Fibroblast of mammary gland (primary cell): ENCODE measurements around the gene TGFBR1.
"Not testable (repeated sequence)": the region's sequence is repeated elsewhere in the genome, so short reads cannot be mapped to it uniquely, and the experiment has no call there.

Experiments used
- DNase-seq: peaks from one replicate; pipeline ENCODE4 v3.0.0-alpha.2; 2010; ENCODE audit warnings: low read depth
- H3K4me3 ChIP-seq: 2 replicates; pipeline ENCODE4 v1.5.1; 2011; ENCODE audit warnings: low read depth, mild to moderate bottlenecking, low read length, moderate library complexity; ENCODE audit not compliant: control insufficient read depth
- CTCF ChIP-seq: conservative IDR thresholded peaks from 2 replicates; pipeline ENCODE4 v1.5.1; 2011; ENCODE audit warnings: low read depth, low read length, inconsistent platforms; ENCODE audit not compliant: control insufficient read depth, insufficient read depth

The TGFBR1 gene

GRCh38 chr9:99187311-99187710, 82.4 kb downstream of the TGFBR1 start:
- DNase-seq: no peak
- no peak overlapping the region for H3K4me3 ChIP-seq

DNA sequence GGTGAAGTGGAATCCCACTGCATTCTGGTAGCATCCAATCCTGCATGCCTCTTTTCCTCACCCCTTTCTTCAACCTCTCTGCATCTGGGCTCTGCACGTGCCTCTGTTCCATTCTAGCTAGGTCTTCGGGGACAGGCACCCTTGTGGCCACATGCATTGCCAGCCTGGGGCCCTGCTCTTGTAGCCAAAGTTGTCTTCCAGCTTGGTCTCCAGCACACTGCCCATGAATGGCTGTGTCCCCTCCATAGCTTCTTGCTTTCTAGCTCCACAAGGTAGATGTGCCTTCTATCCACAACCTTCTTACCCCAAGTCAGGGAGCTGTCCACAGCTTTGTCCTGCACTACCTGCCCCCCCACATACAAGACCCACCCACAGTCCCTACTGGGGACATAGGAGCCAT, 84.3 kb downstream of the TGFBR1 start:
- H3K4me3 ChIP-seq: no peak overlapping the region
- no peak for TF ChIP-seq CTCF
- DNase-seq: no peak

More at GRCh38 chr9:99187311-99187710, 82.4 kb downstream of the TGFBR1 start:
- no peak for TF ChIP-seq CTCF

DNA sequence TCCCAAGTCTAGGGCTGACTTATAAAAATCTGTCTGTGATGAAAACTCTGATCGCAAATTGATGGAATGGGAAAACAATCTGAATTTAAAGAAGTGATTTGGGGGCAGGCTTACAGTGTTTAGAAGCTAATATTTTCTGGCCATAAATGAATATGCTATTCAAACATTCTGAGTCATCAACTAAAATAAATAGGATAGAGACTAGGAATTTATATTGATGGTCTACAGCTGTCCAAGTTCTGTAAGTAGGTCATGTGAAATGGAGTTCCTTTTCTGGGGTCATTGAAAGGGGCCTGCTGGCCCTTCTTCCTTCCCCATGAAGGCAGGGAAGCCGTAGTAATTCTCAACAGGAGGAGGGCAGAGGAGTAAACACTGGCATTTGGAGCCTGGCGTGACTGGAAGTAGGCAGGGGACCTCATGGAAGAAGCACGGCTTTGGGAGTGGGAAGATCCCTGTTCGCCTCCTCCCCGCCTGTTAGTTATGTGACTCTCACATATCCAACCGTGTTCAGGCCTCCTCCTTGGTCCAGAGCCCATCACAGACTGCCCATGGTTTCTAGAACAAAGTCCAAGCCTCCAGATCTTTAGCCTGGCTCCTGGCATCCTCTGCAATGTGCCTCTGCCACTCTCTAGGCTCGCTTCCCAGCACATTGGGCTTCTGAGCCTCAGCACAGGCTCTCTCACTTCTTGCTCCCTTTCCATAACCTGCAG, 85.1 kb downstream of the TGFBR1 start:
- no peak overlapping the region for H3K4me3 ChIP-seq
- DNase-seq: no peak
- TF ChIP-seq CTCF: no peak

DNA sequence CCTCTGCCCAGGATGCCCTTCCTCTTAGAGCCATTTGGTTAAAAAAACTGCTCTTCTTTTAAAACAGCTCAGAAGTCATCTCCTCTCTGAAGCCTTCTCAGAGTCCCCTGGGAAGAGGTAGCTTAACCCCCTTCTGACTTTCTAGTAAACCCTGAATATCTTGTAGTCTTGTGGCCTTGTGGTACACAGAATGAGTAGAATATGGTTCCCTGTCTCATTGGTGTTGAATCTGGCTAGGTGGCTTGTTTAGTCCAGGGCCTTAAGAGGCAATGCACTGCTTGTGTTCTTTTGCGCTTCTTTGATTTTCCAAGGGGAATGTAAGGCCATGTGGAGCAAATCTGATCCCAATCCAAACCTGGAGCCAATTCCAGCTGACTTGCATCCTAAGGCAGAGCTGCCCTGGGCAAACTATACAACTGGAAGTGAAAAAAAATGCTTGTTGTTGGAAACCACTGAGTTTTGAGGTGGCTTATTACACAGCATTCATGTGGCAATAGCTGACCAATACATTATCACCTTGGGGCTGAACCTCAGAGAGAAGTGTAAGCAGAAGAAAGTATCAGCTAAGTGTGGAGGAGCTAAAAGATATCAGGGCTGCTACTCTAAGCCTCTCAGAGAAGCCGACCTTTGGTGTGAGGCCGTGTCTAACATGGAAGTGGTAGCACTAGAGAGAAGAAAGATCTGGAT, 85.8 kb downstream of the TGFBR1 start:
- no peak for TF ChIP-seq CTCF
- no peak overlapping the region for H3K4me3 ChIP-seq
- no peak for DNase-seq

- no peak overlapping the region for H3K4me3 ChIP-seq
- peak; percentile 52 for TF ChIP-seq CTCF
- DNase-seq: peak; percentile 84
These were observed 88.0 kb downstream of the TGFBR1 start for GRCh38 chr9:99192786-99193465.

- DNase-seq: no peak
- no peak for TF ChIP-seq CTCF
These were observed 88.5 kb downstream of the TGFBR1 start for GRCh38 chr9:99193466-99193821.

DNA sequence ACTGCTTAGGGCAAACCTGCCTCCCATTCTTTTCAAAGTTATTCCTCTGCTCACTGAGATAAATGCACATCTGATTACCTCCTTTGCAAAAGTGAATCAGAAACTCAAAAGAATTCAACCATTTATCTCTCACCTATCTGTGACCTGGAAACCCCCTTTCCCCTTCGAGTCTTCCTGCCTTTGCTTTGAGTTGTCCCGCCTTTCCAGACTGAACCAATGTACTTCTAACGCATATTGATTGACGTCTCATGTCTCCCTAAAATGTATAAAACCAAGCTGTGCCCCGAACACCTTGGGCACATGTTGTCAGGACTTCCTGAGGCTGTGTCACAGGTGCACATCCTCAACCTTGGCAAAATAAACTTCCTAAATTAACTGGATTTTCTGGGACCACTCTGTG, 91.6 kb downstream of the TGFBR1 start:
- not testable (repeated sequence) for H3K4me3 ChIP-seq, DNase-seq

More at GRCh38 chr9:99193466-99193821, 88.5 kb downstream of the TGFBR1 start:
- H3K4me3 ChIP-seq: no peak overlapping the region
